Liver (tissue), 3 donors: ENCODE measurements around the gene RIPK1.

Source experiments
- CTCF ChIP-seq: fragments of 150-350 bp; IDR thresholded peaks from 2 replicates; pipeline ENCODE4 v1.5.1; 2017; ENCODE audit warnings: improper control_type of control experiment, low read depth, low read length; ENCODE audit not compliant: missing input control
- EGR1 ChIP-seq, 2 donors: IDR thresholded peaks; 2 replicates each; pipeline ENCODE4 v1.6.1; 2016 to 2018; ENCODE audit warnings: antibody characterized with exemption in 2 of 2, low read depth in 2 of 2
- FOXA1 ChIP-seq: IDR thresholded peaks from 2 replicates; pipeline ENCODE4 v1.6.1; 2016; ENCODE audit warnings: antibody characterized with exemption
- HNF4G ChIP-seq: IDR thresholded peaks from 2 replicates; pipeline ENCODE4 v1.6.1; 2016; ENCODE audit warnings: antibody characterized with exemption
- JUND ChIP-seq, 2 donors: IDR thresholded peaks; 2 replicates each; pipeline ENCODE4 v1.6.1; 2016; ENCODE audit warnings: antibody characterized with exemption in 2 of 2
- NR2F2 ChIP-seq: IDR thresholded peaks from 2 replicates; pipeline ENCODE4 v1.6.1; 2016; ENCODE audit warnings: antibody characterized with exemption
- RAD21 ChIP-seq, 2 donors: IDR thresholded peaks; 2 replicates each; pipeline ENCODE4 v1.6.1; 2016; ENCODE audit warnings: antibody characterized with exemption in 2 of 2, mild to moderate bottlenecking in 2 of 2
- REST ChIP-seq: IDR thresholded peaks from 2 replicates; pipeline ENCODE4 v1.6.1; 2016; ENCODE audit warnings: antibody characterized with exemption, mild to moderate bottlenecking
- RXRA ChIP-seq, 2 donors: IDR thresholded peaks; 2 replicates each; pipeline ENCODE4 v1.6.1; 2017 to 2018; ENCODE audit warnings: antibody characterized with exemption in 2 of 2, mild to moderate bottlenecking in 1 of 2
- SP1 ChIP-seq: IDR thresholded peaks from 2 replicates; pipeline ENCODE4 v1.6.1; 2018; ENCODE audit warnings: antibody characterized with exemption, mild to moderate bottlenecking
- TAF1 ChIP-seq: conservative IDR thresholded peaks from 2 replicates; pipeline ENCODE4 v1.6.1; 2016; ENCODE audit warnings: antibody characterized with exemption, mild to moderate bottlenecking
- YY1 ChIP-seq: IDR thresholded peaks from 2 replicates; pipeline ENCODE4 v1.6.1; 2016; ENCODE audit warnings: antibody characterized with exemption, mild to moderate bottlenecking
- TF ChIP-seq, protein P1 (sequence below): IDR thresholded peaks from 2 replicates; pipeline ENCODE4 v1.6.1; 2016; ENCODE audit warnings: antibody characterized with exemption
- donor health status: healthy.
- donor health status: healthy.

GRCh38 chr6:3159805-3160781, 91.8 kb downstream of the RIPK1 start:
- no peak for TF ChIP-seq CTCF
- no peak for TF ChIP-seq SP1
- TF ChIP-seq, protein P1, sequence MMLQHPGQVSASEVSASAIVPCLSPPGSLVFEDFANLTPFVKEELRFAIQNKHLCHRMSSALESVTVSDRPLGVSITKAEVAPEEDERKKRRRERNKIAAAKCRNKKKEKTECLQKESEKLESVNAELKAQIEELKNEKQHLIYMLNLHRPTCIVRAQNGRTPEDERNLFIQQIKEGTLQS: no peak
- no peak for TF ChIP-seq TAF1
- TF ChIP-seq YY1: no peak
- TF ChIP-seq EGR1 (IDR thresholded peaks at IDR 0.05; ENCODE audit: low read depth in 2 of 2): no peak
- TF ChIP-seq RXRA (IDR thresholded peaks at IDR 0.05): no peak
- TF ChIP-seq HNF4G: no peak
- TF ChIP-seq FOXA1: no peak
- no peak for TF ChIP-seq NR2F2
- TF ChIP-seq JUND (IDR thresholded peaks at IDR 0.05): no peak
- TF ChIP-seq RAD21 (IDR thresholded peaks at IDR 0.05): no peak
- TF ChIP-seq REST: no peak
